ENCODE measurements around the gene NDUFA8. TPM values are rescaled to one million over a fixed set of nuclear protein-coding genes. Genes with fewer than 3 reads are reported as not detected.

Gene NDUFA8
- total RNA-seq, 1 experiment from 2014 or later, result 60.7 TPM

- no peaks in the 10 kb centered on the region for H3K79me1 ChIP-seq (ENCODE audit: insufficient read depth, low read depth, low read length, poor library complexity, severe bottlenecking)
- peaks cover 28% of the 10 kb centered on the region for H3K27me3 Mint-ChIP-seq (ENCODE audit: low read depth)
- no peak overlapping the region for H3K4ac ChIP-seq (ENCODE audit: low read depth, low read length)
- no peak for TF ChIP-seq CTCF (conservative IDR thresholded peaks at IDR 0.05)
- H3K4me1 ChIP-seq (ENCODE audit: insufficient read depth, low read length), result peaks cover 12% of the 10 kb centered on the region; the same call in 1 of the 2 replicates
- H3K27ac ChIP-seq (ENCODE audit: insufficient read length, low read depth, low read length), result no peak overlapping the region
- no peak overlapping the region for H2AK5ac ChIP-seq (ENCODE audit: insufficient read length, low read length)
- H2BK5ac ChIP-seq (ENCODE audit: insufficient read length, low read length), result no peak overlapping the region
- no peak overlapping the region for H3K4me2 ChIP-seq (ENCODE audit: insufficient read depth, insufficient read length, low read length)
- H3K79me2 ChIP-seq (ENCODE audit: insufficient read depth, low read length), result no peaks in the 10 kb centered on the region
- H3K4me1 Mint-ChIP-seq, result peaks cover 14 to 18% of the 10 kb centered on the region in 2 experiments
- H3K56ac ChIP-seq (ENCODE audit: insufficient read length, low read depth, low read length), result no peak overlapping the region
- H3K4me3 Mint-ChIP-seq, result no peak overlapping the region
- no peak overlapping the region for H3T11ph ChIP-seq (ENCODE audit: low read length)
- no peak overlapping the region for H3K14ac ChIP-seq (ENCODE audit: insufficient read depth, low read length)
- H4K20me1 ChIP-seq (ENCODE audit: control insufficient read depth, insufficient read depth, insufficient read length), result no peaks in the 10 kb centered on the region
- no peak overlapping the region for H3K18ac ChIP-seq (ENCODE audit: insufficient read length, low read depth, low read length)
- no peak overlapping the region for H3K27ac Mint-ChIP-seq
- H2BK20ac ChIP-seq (ENCODE audit: low read depth, low read length, poor library complexity, severe bottlenecking), result no peak overlapping the region
- peaks cover 3% of the 10 kb centered on the region; the same call in 1 of the 2 replicates for H3K27me3 ChIP-seq (ENCODE audit: insufficient read depth, low read length)
- H2BK12ac ChIP-seq (ENCODE audit: insufficient read length, low read depth, low read length), result no peak overlapping the region
- no peak overlapping the region for H3K9ac ChIP-seq (ENCODE audit: extremely low read depth, insufficient read length, low read length)
- H3K9me3 Mint-ChIP-seq, result no peaks in the 10 kb centered on the region
- no peak overlapping the region for H4K8ac ChIP-seq (replicated peaks; ENCODE audit: insufficient read length, low read depth, low read length)
- H3K36me3 Mint-ChIP-seq (ENCODE audit: insufficient read depth in 1 of 3, low read depth in 3 of 3), result no peaks in the 10 kb centered on the region
- H2AFZ ChIP-seq (ENCODE audit: low read length), result no peak overlapping the region
- H3K9me3 ChIP-seq (ENCODE audit: control insufficient read depth, low read depth, low read length), result no peaks in the 10 kb centered on the region
- no peaks in the 10 kb centered on the region for H3K23me2 ChIP-seq (ENCODE audit: insufficient read length, low read depth, low read length, poor library complexity, severe bottlenecking)
- no peak overlapping the region for H4K91ac ChIP-seq (ENCODE audit: insufficient read length, low read depth, low read length)
- DNase-seq, result no peak
- no peak overlapping the region for H3K23ac ChIP-seq (ENCODE audit: insufficient read length, low read depth, low read length)
- no peak overlapping the region for H4K5ac ChIP-seq (ENCODE audit: insufficient read length, low read depth, low read length)
- no peak overlapping the region for H2BK15ac ChIP-seq (ENCODE audit: low read depth, low read length)
- WGBS (ENCODE audit: extremely low coverage, insufficient read length, low lambda C conversion rate), result no CpG with 5 or more reads among the region's 9 CpGs
- H2BK120ac ChIP-seq (ENCODE audit: low read depth, low read length, poor library complexity, severe bottlenecking), result no peak overlapping the region
Measured at GRCh38 chr9:122207096-122207495, 47.5 kb upstream of the NDUFA8 start.

All from H9 (cell line).